Measurements from ENCODE around the gene GPSM1.

Gene GPSM1

GRCh38 chr9:136363949-136364748, 36.8 kb downstream of the GPSM1 start:
- Mint-ChIP-seq H3K27me3 (peaks cover 0 to 6% of the 10 kb centered on the region in 2 donors), H3K36me3 (peaks cover 19 to 34% of the 10 kb centered on the region in 2 donors), H3K4me1 (peaks cover 10 to 39% of the 10 kb centered on the region in 2 donors), H3K4me3 (peak overlapping the region; percentile 63 to 94), H3K9me3 (no peaks in the 10 kb centered on the region), H3K27ac (peak overlapping the region; percentile 77)
- DNase-seq (no peak), ATAC-seq (replicated peaks) (peak; percentile 1 to 2)

- Mint-ChIP-seq H3K27me3 (peaks cover 0 to 6% of the 10 kb centered on the region in 2 donors), H3K4me3 (no peak overlapping the region), H3K9me3 (no peaks in the 10 kb centered on the region), H3K4me1 (peaks cover 10 to 39% of the 10 kb centered on the region in 2 donors), H3K27ac (peak overlapping the region; percentile 69), H3K36me3 (peaks cover 22 to 40% of the 10 kb centered on the region in 2 donors)
- DNase-seq (no peak), ATAC-seq (replicated peaks) (no peak)
Observed at GRCh38 chr9:136364942-136365774, 37.8 kb downstream of the GPSM1 start.

- no peak overlapping the region for H3K27ac Mint-ChIP-seq
Observed at GRCh38 chr9:136365775-136366222, 38.5 kb downstream of the GPSM1 start.

GRCh38 chr9:136366826-136367225, 39.5 kb downstream of the GPSM1 start:
- ATAC-seq (replicated peaks) (no peak), DNase-seq (no peak)
- peaks cover 27 to 36% of the 10 kb centered on the region in 2 donors for H3K36me3 Mint-ChIP-seq
- peaks cover 8 to 36% of the 10 kb centered on the region in 2 donors for H3K4me1 Mint-ChIP-seq
- H3K27me3 Mint-ChIP-seq: peaks cover 0 to 6% of the 10 kb centered on the region in 2 donors
- no peak overlapping the region for H3K27ac Mint-ChIP-seq
- H3K4me3 Mint-ChIP-seq: no peak overlapping the region
- no peaks in the 10 kb centered on the region for H3K9me3 Mint-ChIP-seq

More at GRCh38 chr9:136365775-136366222, 38.5 kb downstream of the GPSM1 start:
- no peaks in the 10 kb centered on the region for H3K9me3 Mint-ChIP-seq
- peaks cover 0 to 6% of the 10 kb centered on the region in 2 donors for H3K27me3 Mint-ChIP-seq
- peaks cover 22 to 35% of the 10 kb centered on the region in 2 donors for H3K36me3 Mint-ChIP-seq
- ATAC-seq (replicated peaks): no peak
- no peak overlapping the region for H3K4me3 Mint-ChIP-seq
- peaks cover 10 to 39% of the 10 kb centered on the region in 2 donors for H3K4me1 Mint-ChIP-seq
- no peak for DNase-seq

- Mint-ChIP-seq H3K4me1 (peaks cover 12 to 34% of the 10 kb centered on the region in 2 donors), H3K27ac (no peak overlapping the region), H3K4me3 (no peak overlapping the region)
Observed at GRCh38 chr9:136367296-136368145, 40.2 kb downstream of the GPSM1 start.

GRCh38 chr9:136368190-136368589, 40.9 kb downstream of the GPSM1 start:
- H3K4me3 Mint-ChIP-seq: no peak overlapping the region
- no peak overlapping the region for H3K27ac Mint-ChIP-seq
- no peaks in the 10 kb centered on the region for H3K9me3 Mint-ChIP-seq
- DNase-seq (no peak), ATAC-seq (replicated peaks) (no peak)
- H3K27me3 Mint-ChIP-seq: peaks cover 0 to 6% of the 10 kb centered on the region in 2 donors
- peaks cover 16 to 34% of the 10 kb centered on the region in 2 donors for H3K4me1 Mint-ChIP-seq
- peaks cover 31 to 40% of the 10 kb centered on the region in 2 donors for H3K36me3 Mint-ChIP-seq

More at GRCh38 chr9:136367296-136368145, 40.2 kb downstream of the GPSM1 start:
- ATAC-seq (replicated peaks): no peak
- H3K27me3 Mint-ChIP-seq: peaks cover 0 to 6% of the 10 kb centered on the region in 2 donors
- no peaks in the 10 kb centered on the region for H3K9me3 Mint-ChIP-seq
- H3K36me3 Mint-ChIP-seq: peaks cover 29 to 37% of the 10 kb centered on the region in 2 donors
- no peak for DNase-seq

GRCh38 chr9:136370037-136370436, 42.7 kb downstream of the GPSM1 start:
- DNase-seq: no peak
- no peak overlapping the region for H3K4me3 Mint-ChIP-seq
- ATAC-seq (replicated peaks): no peak
- peaks cover 17 to 34% of the 10 kb centered on the region in 2 donors for H3K4me1 Mint-ChIP-seq
- no peak overlapping the region for H3K27ac Mint-ChIP-seq
- H3K9me3 Mint-ChIP-seq: no peaks in the 10 kb centered on the region
- peaks cover 35 to 48% of the 10 kb centered on the region in 2 donors for H3K36me3 Mint-ChIP-seq
- peaks cover 0 to 6% of the 10 kb centered on the region in 2 donors for H3K27me3 Mint-ChIP-seq

GRCh38 chr9:136370687-136371532, 43.6 kb downstream of the GPSM1 start:
- no peak for ATAC-seq (replicated peaks)
- Mint-ChIP-seq H3K4me3 (peak overlapping the region in 1 of 2 donors; percentile 8), H3K4me1 (peaks cover 14 to 27% of the 10 kb centered on the region in 2 donors), H3K9me3 (no peaks in the 10 kb centered on the region), H3K36me3 (peaks cover 39 to 45% of the 10 kb centered on the region in 2 donors), H3K27ac (no peak overlapping the region), H3K27me3 (peaks cover 0 to 5% of the 10 kb centered on the region in 2 donors)
- no peak for DNase-seq

- ATAC-seq (replicated peaks) (no peak), DNase-seq (no peak)
- H3K36me3 Mint-ChIP-seq: peaks cover 37 to 45% of the 10 kb centered on the region in 2 donors
- H3K4me3 Mint-ChIP-seq: no peak overlapping the region
- no peak overlapping the region for H3K27ac Mint-ChIP-seq
- H3K4me1 Mint-ChIP-seq: peaks cover 11 to 21% of the 10 kb centered on the region in 2 donors
- no peaks in the 10 kb centered on the region for H3K9me3 Mint-ChIP-seq
- no peaks in the 10 kb centered on the region for H3K27me3 Mint-ChIP-seq
Observed at GRCh38 chr9:136371533-136371880, 44.2 kb downstream of the GPSM1 start.

- Mint-ChIP-seq H3K4me3 (peak overlapping the region; percentile 87 to 89), H3K4me1 (peaks cover 11 to 24% of the 10 kb centered on the region in 2 donors), H3K27ac (peak overlapping the region; percentile 14), H3K36me3 (peaks cover 38 to 50% of the 10 kb centered on the region in 2 donors), H3K9me3 (no peaks in the 10 kb centered on the region), H3K27me3 (no peaks in the 10 kb centered on the region)
- ATAC-seq (replicated peaks) (no peak), DNase-seq (no peak)
Observed at GRCh38 chr9:136372006-136372405, 44.7 kb downstream of the GPSM1 start.

- H3K4me1 Mint-ChIP-seq: peaks cover 11 to 29% of the 10 kb centered on the region in 2 donors
- no peak for DNase-seq
- H3K36me3 Mint-ChIP-seq: peaks cover 40 to 51% of the 10 kb centered on the region in 2 donors
- H3K4me3 Mint-ChIP-seq: peak overlapping the region; percentile 87 to 89
- H3K9me3 Mint-ChIP-seq: no peaks in the 10 kb centered on the region
- peak; percentile 65 to 67 for ATAC-seq (replicated peaks)
- no peaks in the 10 kb centered on the region for H3K27me3 Mint-ChIP-seq
- H3K27ac Mint-ChIP-seq: peak overlapping the region; percentile 82
Observed at GRCh38 chr9:136372561-136373299, 45.4 kb downstream of the GPSM1 start.
